IPS-11a (cell line): ENCODE results near the gene CLNS1A.
"Not testable (repeated sequence)": the region's sequence is repeated elsewhere in the genome, so short reads cannot be mapped to it uniquely, and the experiment has no call there.

Source experiments
- H3K4me3 ChIP-seq: one replicate; pipeline ENCODE4 v1.5.1; 2013; ENCODE audit warnings: low read depth, low read length, control low read depth

Gene CLNS1A

GRCh38 chr11:77637345-77638165 is at the start of gene CLNS1A:
TSS of gene CLNS1A (minus strand) at chr11:77637794. CDS start at chr11:77637714, 80 bp downstream.
- peak within 1 kb of the TSS; percentile 92 for H3K4me3 ChIP-seq

- no peak overlapping the region for H3K4me3 ChIP-seq
Measured at GRCh38 chr11:77687088-77687487, 49.5 kb upstream of the CLNS1A start.

- H3K4me3 ChIP-seq = no peak overlapping the region
Measured at GRCh38 chr11:77677138-77677537, 39.5 kb upstream of the CLNS1A start.

- no peak overlapping the region for H3K4me3 ChIP-seq
Measured at GRCh38 chr11:77672264-77672663, 34.7 kb upstream of the CLNS1A start.

GRCh38 chr11:77669848-77670511 is 32.4 kb upstream of the CLNS1A start:
- H3K4me3 ChIP-seq = no peak overlapping the region

GRCh38 chr11:77668760-77669159 is 31.2 kb upstream of the CLNS1A start:
- H3K4me3 ChIP-seq = no peak overlapping the region

- H3K4me3 ChIP-seq = no peak overlapping the region
Measured at GRCh38 chr11:77665240-77665965, 27.8 kb upstream of the CLNS1A start.

- H3K4me3 ChIP-seq = no peak overlapping the region
Measured at GRCh38 chr11:77661670-77662069, 24.1 kb upstream of the CLNS1A start.

- H3K4me3 ChIP-seq = no peak overlapping the region
Measured at GRCh38 chr11:77660947-77661346, 23.4 kb upstream of the CLNS1A start.

- no peak overlapping the region for H3K4me3 ChIP-seq
Measured at GRCh38 chr11:77658213-77659013, 20.8 kb upstream of the CLNS1A start.

- no peak overlapping the region for H3K4me3 ChIP-seq
Measured at GRCh38 chr11:77656362-77656761, 18.8 kb upstream of the CLNS1A start.

- no peak overlapping the region for H3K4me3 ChIP-seq
Measured at GRCh38 chr11:77654770-77655434, 17.3 kb upstream of the CLNS1A start.

GRCh38 chr11:77650123-77650522 is 12.5 kb upstream of the CLNS1A start:
- no peak overlapping the region for H3K4me3 ChIP-seq

- no peak overlapping the region for H3K4me3 ChIP-seq
Measured at GRCh38 chr11:77647654-77648305, 10.2 kb upstream of the CLNS1A start.

GRCh38 chr11:77644887-77645286 is 7.3 kb upstream of the CLNS1A start:
- no peak overlapping the region for H3K4me3 ChIP-seq

- H3K4me3 ChIP-seq = no peak overlapping the region
Measured at GRCh38 chr11:77642228-77642627, 4.6 kb upstream of the CLNS1A start.

- H3K4me3 ChIP-seq = peak overlapping the region; percentile 92
Measured at GRCh38 chr11:77636731-77637344, 756 bp downstream of the CLNS1A start.

GRCh38 chr11:77633926-77634325 is 3.7 kb downstream of the CLNS1A start:
- H3K4me3 ChIP-seq = not testable (repeated sequence)

GRCh38 chr11:77630157-77630710 is 7.4 kb downstream of the CLNS1A start:
- H3K4me3 ChIP-seq = no peak overlapping the region
